ENCODE results near the gene ZSWIM5.
"Not testable (repeated sequence)": the region's sequence is repeated elsewhere in the genome, so short reads cannot be mapped to it uniquely, and the experiment has no call there.

Gene ZSWIM5

DNA sequence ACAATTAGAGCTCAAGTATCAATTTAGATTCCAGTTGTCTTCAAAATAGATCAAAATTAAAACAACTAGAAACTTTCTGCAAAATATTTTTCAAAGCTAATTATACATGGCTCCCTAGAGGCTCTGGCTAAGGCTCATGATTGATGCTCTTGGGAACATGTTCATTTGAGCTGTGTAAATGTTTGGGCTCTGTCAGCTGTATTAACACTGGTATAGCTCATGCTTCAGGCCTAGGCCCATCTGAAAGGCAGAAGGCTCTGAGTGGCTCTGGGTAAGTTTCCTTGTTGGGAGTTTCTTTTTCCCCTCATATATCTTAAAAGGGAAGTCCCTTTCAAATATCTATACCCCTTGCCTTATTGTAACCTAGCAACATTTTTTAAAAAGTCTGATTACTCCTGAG, 113.1 kb downstream of the ZSWIM5 start:
- no peak for DNase-seq (ENCODE audit: low read depth)

DNA sequence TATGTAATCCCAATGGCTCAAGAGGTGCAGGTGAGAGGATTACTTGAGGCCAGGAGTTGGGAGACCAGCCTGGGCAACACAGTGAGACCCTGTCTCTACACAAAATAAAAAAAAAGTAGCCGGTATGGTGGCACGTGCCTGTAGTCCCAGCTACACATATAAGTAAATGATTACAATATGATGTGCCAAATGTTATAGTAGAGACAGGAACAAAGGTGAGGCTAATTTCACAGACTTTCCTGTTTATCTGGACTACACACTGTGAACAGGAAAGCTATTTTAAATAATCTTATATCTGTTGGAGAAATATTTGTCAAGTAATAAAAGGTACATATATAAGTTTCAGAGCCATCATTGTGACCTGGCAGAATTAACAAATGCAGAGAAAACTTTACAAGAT, 116.7 kb downstream of the ZSWIM5 start:
- DNase-seq (ENCODE audit: low read depth) = no peak

DNA sequence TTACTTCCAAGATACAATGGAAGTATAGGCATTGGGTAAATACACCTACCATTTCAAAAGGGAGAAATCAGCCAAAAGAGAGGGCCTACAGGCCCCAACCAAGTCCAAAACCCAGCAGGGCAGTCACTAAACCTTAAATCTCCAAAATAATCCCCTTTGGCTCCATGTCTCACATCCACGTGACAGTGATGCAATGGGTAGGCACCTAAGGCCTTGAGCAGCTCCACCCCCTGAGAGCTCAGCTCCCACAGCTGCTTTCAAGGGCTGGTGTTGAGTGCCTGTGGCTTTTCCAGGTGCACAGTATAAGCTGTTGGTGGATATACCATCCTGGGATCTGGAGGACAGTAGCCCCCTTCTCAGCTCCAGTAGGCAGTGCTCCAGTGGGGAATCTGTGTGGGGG, 121.8 kb downstream of the ZSWIM5 start:
- DNase-seq (ENCODE audit: low read depth) = no peak

DNA sequence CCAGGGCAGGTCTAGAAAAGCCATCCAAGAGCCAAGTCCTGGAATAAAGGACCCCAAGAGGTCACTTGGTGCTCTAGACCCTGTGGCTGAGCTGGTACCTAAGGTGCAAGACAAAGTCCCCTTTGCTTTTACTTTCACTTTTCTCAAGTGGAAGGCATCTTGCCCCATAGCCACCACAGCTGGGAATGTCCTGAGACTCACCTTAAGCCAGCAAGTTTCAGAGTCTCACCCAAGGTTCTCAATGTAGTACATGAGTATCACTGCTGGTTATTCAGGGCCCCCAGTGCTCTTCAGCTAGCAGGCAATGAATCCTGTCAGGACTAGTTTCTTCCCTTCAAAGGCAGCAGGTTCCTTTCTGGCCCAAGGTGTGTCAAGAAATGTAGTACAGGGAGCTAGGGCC, 126.9 kb downstream of the ZSWIM5 start:
- DNase-seq (ENCODE audit: low read depth) = no peak

DNA sequence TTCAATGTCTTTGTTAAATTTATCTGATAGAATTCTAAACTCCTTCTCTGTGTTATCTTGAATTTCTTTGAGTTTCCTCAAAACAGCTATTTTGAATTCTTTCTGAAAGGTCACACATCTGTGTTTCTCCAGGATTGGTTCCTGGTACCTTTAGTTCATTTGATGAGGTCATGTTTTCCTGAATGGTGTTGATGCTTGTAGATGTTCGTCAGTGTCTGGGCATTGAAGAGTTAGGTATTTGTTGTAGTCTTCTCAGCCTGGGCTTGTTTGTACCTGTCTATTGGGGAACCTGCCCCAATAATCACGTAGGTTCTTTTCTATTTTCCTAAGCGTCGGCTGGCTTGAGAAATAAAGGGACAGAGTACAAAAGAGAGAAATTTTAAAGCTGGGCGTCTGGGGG, 129.4 kb downstream of the ZSWIM5 start:
- DNase-seq (ENCODE audit: low read depth) = not testable (repeated sequence)

DNA sequence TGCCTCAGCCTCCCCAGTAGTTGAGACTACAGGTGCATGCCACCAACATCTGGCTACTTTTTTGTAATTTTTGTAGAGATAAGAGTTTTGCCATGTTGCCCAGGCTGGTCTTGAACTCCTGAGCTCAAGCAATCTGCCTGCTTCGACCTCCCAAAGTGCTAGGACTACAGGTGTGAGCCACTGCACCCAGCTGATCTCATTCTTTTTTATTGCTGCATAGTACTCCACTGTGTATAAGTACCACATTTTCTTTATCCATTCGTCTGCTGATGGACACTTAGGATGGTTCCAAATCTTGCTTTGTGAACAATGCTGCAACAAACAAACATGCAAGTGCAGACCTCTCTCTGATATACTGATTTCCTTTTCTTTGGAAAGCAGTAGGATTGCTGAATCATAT, 134.8 kb downstream of the ZSWIM5 start:
- no peak for DNase-seq (ENCODE audit: low read depth)

DNA sequence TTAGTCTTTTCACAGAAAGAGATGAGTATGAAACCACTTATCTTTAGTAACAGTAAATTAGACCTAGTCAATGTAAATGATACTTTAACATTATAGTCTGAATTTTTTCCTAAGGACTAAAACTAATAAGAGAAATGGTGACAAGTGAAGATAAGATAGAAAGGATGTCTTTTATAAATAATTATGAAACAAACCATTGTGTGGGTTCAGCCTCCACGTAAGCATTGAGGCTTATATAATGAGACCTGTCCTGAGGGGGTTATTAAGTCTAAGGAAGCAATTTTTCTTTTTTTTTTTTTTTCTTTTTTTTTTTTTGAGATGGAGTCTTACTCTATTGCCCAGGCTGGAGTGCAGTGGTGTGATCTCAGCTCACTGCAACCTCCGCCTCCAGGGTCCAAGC, 138.6 kb downstream of the ZSWIM5 start:
- DNase-seq (ENCODE audit: low read depth) = no peak

DNA sequence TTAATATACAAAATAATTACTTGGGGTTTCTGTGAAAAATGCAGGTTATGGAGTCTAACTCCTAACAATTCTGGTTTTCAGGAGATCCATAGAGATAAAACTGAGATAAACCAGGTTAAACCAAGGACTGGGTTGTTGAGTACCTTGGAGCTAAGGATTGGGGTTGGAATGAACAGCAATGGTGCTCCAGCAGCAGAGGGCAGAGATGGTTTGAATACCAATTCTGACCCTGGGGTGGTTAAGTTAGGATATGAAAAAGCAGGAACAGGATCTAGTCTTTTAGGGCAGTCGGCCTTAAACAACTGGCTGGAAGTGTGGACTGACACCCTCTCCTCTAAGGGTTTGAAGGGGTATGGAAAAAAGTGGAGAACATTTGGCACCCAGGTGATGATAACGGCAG, 141.3 kb downstream of the ZSWIM5 start:
- no peak for DNase-seq (ENCODE audit: low read depth)

DNA sequence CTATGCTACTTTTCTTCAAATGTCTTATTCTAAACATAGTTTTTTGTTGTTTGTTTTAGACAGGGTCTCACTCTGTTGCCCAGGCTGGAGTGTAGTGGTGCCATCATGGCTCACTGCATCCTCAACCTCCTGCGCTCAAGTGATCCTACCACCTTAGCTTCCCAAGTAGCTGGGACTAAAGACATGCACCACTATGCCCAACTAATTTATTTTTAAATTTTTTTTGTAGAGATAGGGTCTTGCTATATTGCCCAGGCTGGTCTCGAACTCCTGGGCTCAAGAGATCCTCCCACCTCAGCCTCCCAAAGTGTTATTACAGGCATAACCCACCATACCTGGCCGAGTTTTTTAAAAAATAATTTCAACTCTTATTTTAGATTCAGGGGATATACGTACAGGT, 143.9 kb downstream of the ZSWIM5 start:
- not testable (repeated sequence) for DNase-seq (ENCODE audit: low read depth)

DNA sequence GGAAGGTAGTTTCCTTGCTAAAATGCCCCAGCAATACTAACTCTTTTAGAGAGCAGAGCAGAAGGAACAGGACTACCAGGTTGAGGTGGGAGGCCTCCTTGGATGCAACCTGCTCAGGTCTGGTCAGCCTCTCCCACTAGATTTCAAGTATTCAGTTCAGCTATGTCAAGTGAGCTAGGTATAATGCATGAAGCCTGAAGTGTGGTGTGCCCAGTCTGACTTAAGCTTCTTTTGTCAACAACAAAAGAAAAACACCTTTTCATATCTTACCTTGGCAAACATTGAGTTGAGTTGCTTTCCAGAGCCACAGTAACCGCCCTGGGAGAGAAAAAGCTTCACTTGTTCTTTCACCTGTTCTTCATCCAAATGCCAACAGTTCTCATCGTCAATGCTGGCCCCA, 146.6 kb downstream of the ZSWIM5 start:
- DNase-seq (ENCODE audit: low read depth) = no peak

DNA sequence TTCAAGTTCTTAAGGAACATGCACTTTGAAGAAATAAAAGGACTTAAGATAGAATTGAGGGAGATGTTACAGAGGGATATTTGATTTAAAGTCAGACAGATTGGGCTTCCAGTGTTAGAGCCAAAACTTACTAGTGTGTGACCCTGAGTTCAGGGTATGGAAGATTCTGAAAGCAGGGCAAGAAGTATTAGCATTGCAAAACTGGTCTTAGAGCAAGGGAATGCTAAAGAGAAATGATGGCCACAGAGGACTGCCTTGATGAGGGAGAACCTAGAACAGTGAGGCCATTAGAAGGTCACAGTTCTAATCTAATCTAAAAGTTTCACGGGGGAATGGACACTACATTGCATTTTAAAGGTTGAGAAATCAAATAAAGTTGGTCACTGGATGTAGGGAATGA, 148.9 kb downstream of the ZSWIM5 start:
- no peak for DNase-seq (ENCODE audit: low read depth)

DNA sequence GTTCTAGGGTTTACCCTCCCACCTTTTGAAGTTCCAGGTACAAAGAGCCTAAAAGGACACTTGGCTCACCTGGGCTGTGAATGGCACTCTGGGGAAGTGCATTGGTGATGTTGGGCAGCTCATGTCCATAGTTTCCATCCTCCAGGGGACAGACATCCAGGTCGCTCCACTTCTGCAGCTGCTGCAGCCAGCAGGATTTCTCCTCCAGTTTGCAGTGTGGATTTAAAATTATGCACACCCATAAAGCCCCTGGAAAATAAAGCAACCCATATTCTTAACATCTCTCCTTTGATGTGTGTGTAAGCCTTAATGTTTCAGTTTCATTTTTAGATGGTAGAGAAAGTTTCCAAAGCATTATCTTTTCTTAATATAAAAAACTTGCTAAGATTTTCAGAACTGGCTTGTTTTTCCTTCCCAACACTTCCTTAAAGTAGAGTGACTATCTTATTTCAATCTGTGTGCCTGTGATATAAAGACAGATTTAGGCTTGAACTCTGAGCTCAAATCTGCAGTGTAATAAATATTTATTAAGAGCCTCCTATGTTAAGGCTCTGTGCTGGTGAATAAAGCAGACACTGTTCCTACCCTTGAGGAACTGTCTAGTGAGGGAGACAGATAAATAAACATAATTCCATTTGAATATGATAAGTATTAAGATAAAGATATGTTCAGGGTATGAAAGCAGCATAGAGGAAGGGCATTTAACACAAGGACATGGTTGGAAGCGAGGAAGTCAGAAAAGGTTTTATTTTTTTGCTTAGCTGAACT, 155.2 kb downstream of the ZSWIM5 start:
- DNase-seq (ENCODE audit: low read depth) = no peak

DNA sequence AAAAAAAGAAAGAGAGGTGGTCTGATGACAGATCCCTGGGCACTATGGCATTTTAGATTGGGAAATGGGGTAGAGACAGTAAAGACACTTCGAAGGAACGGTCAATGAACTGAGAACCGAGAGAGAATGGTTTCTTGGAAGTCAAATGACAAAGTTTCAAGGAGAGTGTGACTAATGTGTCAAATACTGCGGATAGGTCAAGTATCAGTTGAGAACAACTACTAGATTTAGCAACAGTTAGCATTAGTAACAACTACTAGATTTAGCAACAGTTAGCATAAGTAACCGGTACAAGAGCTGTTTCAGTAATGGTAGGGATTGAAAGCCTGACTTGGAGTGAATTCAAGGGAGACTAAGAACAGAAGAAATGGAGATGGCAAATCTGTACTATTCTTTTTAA, 159.4 kb downstream of the ZSWIM5 start:
- DNase-seq (ENCODE audit: low read depth) = no peak

DNA sequence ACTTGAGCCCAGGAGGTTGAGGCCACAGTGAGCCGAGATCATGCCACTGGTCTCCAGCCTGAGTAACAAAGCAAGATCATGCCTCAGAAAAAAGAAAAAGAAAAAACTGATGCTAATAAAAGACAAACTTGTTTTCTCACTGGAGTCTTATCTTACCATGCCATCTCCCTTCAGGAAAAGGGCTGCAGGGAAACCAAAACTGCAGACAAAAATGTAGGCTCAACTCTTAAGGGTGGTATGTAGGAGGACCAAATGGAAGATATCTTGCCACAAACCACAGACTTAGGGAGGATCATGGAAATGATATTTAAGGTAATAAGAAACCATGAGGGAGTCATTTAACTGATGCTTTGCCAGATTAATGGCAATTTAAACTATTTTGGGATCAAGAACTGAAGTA, 161.5 kb downstream of the ZSWIM5 start:
- no peak for DNase-seq (ENCODE audit: low read depth)

DNA sequence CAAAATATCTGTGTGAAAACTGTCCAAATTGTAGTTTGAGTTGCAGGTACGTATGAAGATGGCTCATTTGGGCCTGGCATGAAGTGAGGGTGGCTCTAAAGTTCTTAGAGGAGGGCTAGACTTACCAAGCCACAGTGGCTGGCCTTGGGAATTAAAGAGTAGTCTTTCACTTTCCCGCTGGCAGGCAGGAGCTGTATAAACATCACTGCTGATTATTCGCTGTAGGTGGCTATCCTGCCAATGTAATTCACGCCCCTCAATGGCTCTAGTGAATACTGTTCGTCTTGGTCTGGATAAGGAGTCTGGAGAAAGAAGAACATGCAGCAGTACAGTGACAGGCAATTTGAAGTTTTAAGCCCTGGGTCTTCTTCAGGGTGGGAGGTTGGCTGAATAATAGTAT, 163.3 kb downstream of the ZSWIM5 start:
- DNase-seq (ENCODE audit: low read depth) = no peak

DNA sequence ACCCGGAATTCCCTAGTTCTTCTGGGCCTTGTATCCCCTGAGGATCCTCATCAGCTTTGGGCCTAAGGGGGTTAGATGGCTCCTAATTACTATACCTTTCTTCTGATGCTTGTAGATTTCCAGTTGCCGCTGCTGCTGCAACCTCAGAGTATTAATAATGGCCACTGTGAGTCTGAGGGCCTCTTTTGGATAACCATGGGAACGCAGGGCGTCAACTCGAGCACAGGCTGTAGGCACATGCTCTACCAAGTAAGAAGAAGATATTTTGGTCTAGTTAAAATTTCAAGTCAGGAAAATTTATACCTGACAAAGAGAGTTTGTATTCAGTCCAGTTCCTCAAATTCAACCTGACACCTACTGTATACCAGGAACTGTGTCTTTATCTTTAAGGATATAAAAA, 166.1 kb downstream of the ZSWIM5 start:
- DNase-seq (ENCODE audit: low read depth) = no peak

DNA sequence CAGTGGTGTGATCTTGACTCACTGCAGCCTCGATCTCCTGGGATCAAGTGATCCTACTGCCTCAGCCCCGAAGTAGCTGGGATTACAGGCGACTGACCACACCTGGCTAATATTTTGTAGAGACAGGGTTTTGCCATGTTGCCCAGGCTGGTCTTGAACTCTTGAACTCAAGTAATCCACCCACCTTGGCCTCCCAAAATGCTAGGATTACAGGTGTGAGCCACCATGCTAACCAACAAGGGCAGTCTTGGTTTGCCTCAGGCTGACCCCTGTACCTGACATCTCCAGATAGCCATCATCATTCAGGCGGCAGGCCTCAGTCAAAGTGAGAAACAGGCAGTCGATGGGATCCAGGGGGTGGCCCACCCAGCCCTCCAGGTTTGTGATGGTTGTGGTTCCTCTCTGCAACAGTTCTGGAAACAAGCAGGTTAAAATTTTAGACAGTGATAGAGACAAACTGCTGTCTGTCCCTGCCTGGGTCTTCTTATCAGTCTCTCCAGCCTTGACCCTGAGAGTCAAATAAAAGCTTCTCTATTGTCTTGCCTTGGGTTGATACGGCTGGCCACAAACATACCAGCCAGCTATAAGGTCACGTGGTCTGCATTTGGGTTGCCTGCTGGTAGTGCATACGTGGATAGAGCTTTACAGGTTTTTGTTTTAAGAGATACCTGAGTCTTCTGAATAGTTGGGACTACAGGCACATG, 167.6 kb downstream of the ZSWIM5 start:
- no peak for DNase-seq (ENCODE audit: low read depth)

DNA sequence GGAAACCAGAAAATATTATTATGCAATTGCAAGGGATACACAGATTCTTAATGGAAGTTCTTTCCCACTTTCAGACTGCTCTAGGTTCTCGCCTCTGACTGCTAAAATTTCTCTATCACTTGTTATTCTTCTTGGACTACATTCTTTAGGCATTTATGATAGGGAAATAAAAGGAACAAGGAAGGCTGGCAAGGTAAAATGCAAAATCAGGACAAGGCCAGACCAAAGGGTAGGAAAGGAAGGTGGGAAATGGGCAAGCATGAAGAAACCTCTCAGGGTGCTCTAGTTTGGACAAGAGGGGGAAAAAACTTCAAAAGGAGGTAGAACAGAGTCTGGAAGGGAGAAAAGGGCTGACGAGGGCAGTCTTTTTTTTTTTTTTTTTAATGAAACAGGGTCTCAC, 168.2 kb downstream of the ZSWIM5 start:
- no peak for DNase-seq (ENCODE audit: low read depth)

DNA sequence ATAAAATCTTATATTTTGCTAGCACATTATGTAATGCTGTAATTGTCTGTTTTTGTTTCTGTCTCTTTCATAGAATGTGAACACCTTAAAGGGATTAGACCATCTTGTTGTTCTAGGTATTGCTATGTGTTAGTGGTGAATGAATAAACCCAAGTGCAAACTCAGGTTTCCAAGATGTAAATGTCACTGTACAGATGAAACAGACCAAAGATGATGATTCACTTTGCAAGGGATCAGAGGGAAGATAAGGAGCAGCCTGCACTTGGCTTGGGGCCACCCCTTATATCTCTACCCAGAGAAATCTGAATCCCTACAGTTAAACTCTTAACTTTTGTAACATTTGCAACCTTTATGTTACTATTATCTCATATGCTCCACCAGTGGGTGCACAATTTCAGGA, 168.9 kb downstream of the ZSWIM5 start:
- no peak for DNase-seq (ENCODE audit: low read depth)

DNA sequence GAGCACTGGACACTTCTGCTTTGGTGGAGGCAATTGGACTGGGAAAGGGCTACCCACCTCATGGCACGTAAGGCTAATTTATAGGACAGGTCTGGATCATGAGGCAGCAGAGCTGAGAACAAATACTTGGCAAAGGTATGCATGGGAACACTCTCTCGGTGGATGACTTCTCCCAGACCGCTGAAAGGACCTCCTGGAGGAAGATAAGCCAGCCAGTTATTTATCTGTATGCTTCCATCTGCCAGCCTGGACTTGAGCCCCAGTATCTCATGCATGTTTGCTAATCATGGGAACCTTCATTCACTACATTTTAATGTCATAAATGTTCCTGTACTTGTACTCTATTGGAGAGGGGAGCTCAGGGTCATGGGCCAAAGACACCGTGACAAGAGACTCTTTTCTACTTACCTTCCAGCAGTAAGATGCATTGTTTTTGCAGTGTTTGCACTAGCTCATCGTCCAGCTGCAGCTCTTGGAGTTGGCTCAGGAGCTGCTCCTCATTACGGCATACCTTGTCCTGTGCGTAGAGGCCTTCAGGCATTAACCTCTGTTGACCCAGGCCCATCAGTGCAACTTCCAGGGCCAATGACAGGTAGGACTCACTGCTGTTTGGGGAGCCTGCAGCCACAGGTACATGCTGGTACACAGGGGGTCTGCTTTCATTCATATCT, 170.6 kb downstream of the ZSWIM5 start:
- DNase-seq (ENCODE audit: low read depth) = no peak

DNA sequence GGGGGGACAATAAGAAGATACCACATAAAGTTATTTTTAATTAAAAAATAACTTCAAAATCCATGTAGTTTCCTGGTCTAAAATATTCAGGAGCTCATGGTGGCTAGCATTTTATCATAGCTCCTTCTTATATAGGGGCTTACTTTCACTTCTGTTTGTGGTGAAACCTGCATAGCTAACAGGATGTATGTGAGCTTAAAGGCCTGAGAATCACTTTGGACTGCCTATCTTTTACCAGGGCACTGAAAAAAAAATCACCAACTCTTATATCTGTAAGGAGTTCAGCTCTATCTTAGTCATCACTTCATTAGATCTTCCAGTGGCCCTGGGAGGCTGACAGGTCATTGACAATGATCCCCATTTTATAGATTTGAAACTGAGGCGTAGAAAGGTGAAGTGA, 173.0 kb downstream of the ZSWIM5 start:
- DNase-seq (ENCODE audit: low read depth) = no peak

DNA sequence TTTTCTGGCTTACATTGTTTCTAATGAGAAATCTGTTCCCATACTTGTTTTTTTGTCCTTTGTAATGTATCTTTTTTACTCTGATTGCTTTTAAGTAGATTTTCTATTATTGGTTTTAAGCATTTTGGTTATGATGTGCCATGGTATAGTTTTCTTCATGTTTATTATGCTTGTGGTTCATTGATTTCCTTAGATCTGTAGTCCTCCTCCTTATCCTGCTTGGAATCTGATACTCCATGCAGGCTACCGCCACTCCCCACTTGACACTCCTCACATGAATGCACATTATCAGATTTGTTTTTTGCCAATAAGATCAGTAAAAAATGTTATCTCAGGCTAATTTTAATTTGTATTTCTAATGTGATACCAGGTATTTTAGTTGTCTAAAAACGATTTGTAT, 173.6 kb downstream of the ZSWIM5 start:
- no peak for DNase-seq (ENCODE audit: low read depth)

DNA sequence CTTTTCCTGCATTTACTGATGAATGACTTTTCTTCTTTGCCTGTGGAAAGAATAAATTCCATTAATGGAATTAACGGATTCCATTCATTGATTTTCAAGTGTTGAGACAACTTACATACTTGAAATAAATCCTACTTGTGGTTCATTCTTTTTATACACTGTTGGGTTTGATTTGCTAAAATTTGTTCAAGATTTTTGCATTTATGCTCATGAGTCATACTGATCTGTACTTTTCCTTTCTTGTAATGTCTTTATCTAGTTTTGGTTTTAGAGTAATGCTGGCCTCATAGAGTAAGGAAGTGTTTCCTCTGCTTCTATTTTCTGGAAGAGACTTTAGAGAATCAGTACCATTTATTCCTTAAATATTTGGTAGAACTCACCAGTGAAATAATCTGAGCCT, 180.0 kb downstream of the ZSWIM5 start:
- DNase-seq (ENCODE audit: low read depth) = no peak

Data from stimulated activated CD8-positive, alpha-beta memory T cell treated with anti-CD3 and anti-CD28 coated beads, Interleukin-7, amount 100 ng/mL, for 24 hours (primary cell).